ENCODE measurements around the gene PKP4.

PKP4 gene

DNA sequence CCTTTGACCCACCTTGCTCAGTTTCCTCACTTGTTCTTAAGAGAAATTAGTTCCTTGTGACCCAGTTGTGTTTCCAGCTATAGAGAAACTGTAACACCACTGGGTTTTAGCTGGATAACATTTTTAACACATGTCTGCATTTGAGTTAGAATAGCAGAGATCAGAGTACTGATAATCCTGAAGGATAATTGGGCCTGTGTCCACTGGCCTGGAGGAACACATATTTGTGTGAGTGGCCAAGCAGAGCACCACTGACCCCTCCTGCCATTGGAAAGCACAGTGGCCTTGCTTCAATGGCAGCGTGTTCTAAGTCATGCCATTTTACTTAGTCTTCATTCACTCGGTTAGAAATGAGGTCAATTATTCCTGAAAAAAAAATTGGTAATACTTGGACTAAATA, 42.6 kb downstream of the PKP4 start:
- no peak for DNase-seq (ENCODE audit: low read depth)

DNA sequence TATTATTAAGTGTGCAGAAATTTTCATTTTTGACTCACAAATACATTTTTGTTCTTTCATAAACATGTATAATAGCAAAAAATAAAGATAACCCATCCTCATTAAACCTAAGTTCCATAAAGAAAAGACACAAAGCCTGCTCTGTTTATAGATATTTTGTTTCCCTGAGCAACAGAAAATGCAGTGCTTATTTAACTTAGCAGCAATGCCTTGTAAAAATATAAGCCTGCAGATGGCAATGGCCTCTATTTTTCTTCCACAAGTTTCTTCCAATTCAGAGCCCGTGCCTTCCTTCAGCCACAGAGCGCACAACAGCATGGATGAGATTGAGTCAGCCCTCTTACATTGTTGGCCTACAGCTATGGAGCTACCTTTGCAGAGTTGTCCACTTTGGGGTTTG, 43.6 kb downstream of the PKP4 start:
- no peak for DNase-seq (ENCODE audit: low read depth)

DNA sequence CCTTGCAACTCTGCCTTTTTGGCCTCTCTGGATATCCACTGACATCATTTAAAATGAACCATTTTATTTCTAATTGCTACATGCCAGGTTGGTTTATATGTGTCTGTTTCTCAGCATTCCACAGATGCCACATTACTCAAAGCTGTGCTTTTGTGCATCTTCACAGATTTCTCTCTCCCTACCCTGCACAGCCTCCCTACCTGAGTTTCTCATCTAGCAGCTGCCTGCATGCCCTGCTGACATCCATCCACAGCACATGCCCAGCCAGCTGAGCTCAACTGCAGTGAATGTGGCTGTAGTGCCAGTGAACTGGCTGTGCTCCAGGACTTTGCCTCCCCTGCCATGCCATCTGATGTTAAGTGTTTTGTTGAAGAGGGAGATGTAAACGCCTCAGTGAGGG, 44.5 kb downstream of the PKP4 start:
- DNase-seq (ENCODE audit: low read depth), result no peak

DNA sequence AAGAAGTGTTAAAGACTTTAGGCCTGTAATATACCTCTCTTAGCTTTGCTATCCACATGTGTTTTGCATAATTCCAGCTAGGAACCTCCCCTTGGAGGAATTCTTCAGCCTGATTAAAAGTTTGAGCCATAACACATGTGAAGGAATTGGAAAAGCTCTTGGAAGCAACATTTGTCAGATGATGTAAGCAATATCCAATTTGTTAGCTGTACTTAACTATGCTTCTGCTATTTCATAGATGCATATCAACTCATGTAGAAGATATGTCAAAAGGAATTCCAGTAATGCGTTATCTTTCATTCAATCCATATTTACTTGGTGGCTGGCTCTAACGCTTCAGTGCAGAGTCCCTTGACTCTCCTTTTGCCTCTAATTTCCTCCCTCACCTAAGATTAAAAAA, 46.2 kb downstream of the PKP4 start:
- no peak for DNase-seq (ENCODE audit: low read depth)

DNA sequence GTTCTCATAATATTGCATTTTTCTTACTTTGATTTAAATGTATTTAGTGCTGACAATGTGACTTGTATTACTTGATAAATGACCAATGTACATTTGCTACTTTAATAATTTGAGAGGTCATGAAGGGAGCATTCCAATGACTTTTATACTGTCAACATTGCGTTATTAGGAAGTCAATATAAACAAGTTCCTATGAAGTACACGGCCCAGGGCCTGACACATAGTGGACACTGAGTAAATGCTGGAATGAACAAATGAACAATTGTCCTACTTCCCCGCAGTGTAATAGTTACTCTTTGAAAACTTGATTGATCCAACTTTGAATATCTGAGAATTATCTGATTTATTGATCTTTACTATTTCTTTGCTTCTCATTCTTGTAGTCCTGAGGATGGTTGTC, 47.3 kb downstream of the PKP4 start:
- DNase-seq (ENCODE audit: low read depth), result no peak

DNA sequence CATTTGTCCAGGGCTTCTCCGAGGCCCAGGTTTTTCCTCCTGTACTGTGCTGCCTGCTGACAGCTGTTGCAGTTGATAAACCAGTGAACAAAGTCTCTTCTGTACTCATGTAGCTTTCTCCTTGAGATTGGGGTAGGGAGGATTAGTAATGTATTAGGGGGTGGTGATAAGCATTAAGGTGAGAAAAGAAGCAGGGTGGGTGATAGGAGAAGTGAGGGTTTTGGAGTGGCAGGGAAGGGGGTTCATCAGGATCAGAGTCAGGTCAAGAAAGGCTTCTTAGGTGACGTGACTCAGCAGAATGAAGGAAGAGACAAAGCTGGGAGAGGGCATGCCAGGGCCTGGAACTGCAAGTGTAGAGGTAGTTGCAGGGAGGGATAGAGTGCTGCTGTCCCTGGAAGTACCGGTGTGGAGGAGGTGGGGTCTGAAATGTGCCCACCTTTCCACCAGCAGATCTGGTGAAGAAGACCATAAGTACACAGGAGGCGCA, 48.7 kb downstream of the PKP4 start:
- no peak for DNase-seq (ENCODE audit: low read depth)

DNA sequence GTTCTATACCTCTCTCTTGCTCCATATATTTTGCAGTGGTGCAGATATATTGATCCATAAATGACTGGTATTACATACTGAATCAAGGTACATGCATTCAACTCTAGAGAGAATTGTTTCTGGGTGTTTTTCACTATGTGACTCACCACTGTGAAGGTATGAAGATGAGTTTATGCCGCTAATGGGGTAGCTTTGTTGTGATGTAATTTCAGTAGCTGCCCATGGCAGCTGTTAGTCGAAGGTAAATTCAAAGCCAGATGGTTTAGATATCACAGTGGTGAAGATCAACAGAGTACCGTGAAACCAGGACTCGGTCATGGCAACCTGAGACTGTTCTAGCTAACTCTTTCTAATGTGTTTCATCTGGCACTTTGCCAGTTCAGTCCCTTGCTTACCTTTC, 50.4 kb downstream of the PKP4 start:
- DNase-seq (ENCODE audit: low read depth), result no peak

DNA sequence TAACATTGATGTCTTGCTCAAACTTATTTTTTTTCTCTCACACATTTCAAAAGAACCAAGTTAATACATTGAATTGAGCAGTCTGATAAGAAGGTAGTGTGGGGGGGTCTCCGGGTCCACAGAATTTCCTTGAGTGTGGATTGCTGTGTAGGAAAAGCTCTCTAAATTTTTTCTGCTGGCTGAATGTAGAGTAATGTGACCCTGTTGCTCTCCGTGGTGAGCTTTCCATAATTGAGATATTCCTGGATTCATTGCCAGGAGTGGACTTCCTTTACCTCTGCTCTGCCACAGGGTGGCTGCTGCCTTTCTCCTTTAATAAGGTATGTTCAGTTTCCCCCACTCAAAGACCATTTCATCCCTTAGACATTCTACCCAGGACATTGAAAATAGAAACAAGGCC, 50.9 kb downstream of the PKP4 start:
- DNase-seq (ENCODE audit: low read depth), result no peak

DNA sequence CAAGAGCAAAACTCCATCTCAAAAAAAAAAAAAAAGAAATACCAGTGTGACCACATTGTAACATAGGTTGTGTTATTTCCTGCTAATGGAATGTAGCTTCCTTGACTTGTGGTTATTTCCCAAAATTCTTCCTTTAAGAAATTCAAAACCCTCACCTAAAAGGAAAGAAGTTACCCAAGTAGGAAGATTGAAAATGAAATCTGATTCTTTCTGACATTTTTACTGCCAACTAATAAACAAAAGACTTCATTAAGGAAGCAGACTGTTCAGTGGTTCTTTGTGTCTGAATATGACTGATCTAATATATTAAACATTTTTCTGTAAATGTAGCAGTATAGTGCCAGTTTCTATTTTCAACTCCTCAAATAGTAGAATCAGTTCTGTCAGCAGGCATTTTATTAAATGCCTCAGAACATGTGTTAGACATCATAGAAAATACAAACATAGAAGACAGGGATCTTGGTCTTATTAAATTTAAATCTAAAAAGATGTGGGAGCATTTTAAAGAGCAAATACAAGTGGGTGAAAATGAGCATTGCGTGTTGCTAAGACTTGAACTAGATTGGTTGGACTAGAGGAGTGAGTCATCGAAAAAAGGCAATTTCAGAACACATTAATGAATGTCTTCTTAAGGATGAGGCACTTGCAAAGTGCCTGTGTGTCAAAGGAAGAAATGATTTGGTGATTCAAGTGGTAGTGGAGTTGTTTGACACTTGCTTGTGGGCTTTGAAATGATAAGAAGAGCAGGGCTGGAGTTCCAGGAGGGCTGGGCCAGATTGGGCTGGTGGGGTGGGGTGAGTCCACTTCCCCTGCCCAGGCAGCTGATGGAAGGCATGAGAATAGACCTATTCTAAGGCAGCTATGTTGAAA, 53.4 kb downstream of the PKP4 start:
- no peak for DNase-seq (ENCODE audit: low read depth)

DNA sequence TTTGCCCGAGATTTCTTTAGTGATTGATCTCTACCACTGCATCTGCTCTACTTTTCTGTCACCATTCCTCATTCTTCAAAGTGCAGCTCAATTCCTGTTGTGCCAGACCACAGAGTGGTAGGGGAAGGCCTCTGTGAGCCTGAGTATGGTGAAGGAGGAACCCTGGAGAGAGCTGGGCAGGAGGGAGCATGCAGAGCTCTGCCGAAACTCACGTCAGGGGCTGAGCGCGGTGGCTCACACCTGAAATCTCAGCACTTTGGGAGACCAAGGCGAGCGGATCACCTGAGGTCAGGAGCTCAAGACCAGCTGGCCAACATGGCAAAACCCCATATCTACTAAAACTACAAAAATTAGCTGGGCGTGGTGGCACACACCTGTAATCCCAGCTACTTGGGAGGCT, 54.1 kb downstream of the PKP4 start:
- DNase-seq (ENCODE audit: low read depth), result no peak

DNA sequence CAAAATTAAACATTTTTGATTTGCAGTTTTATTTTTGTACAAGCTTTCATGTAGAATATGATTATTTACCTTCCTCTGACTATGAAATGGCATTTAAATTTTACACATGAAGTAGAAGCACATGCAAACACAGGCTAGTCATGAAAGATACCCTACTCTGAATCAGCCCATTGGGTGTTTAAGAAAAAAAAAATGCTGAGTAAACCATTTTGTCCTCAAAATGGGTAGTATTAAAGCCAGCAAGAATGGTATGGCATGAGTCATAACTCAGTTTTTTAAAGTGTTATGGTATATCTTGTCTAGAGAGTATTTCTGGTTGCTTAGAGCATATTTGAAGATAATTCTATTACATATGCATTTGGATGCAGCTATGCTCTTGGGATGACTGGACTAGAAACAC, 55.0 kb downstream of the PKP4 start:
- DNase-seq (ENCODE audit: low read depth), result no peak

DNA sequence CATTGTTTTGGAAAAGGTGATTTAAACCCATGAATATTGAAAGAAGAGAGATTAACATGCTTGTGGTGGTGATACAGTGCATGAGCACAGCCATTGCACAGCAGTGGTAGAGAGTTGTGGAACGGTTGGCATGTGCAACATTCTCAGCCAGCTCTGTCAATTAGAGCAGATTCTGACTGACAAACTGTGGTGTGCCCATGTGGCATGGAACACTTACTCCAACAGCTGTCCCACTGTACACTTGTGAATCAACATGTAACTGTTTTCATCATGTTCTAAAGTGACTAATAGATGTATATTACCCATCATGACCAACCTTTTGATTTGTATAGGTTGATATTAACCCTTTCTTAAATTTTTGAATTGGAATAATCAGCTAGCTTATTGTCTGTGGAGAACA, 55.6 kb downstream of the PKP4 start:
- no peak for DNase-seq (ENCODE audit: low read depth)

DNA sequence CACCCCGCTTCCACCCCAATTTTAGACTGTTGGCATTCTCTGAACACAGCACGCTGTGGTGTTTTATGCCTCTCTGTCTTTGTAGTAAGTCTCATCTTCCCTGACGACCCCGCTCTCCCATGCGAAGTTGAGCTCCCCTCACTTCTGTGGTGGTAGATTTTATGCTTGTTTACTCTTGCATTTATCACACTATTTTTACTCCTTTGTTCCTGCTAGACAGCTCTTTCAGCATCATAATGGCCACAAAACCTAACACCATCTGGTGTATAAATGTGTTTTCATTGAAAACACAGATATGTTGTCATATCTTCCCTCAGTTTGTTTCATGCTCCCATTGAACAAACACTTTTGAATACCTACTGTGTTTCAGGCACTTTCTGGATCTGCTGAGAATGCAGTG, 57.1 kb downstream of the PKP4 start:
- no peak for DNase-seq (ENCODE audit: low read depth)

DNA sequence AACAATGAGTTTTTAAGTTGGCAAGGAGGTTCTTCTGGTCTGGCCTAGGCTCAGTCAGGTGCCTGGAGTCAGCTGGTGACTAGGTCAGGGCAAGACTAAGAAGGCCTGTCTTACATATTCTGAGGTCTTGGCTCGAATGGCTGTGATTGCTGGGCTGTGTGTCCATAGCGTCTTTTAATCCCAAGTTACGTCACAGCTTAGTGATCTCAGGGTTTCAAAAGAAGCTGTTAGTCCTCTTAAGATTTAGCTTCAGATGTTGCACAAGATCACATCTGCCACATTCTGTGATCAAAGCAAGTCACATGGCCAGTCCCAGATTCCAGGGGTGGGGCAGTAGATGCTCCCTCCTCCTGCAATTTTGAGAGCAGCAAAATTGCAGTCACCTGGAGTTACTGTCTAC, 61.3 kb downstream of the PKP4 start:
- DNase-seq (ENCODE audit: low read depth), result no peak

DNA sequence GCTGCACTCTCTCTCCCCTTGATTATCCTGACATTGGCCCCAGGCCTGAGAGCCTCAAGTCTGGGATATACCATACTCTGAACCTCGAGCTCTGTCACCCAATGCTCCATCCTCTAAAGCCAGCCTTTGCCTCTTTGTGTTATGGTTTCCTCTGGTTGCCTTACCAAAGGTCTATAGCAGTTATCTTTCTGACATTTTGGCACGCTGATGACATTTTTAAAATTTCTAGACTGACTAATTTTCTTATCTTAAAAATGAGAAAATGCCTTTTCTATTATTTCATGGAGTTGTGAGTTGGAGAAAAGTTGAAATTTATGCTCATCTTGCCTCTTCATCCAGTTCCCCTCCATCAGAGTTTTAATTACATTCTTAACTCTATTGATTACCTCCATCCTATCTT, 62.7 kb downstream of the PKP4 start:
- no peak for DNase-seq (ENCODE audit: low read depth)

DNA sequence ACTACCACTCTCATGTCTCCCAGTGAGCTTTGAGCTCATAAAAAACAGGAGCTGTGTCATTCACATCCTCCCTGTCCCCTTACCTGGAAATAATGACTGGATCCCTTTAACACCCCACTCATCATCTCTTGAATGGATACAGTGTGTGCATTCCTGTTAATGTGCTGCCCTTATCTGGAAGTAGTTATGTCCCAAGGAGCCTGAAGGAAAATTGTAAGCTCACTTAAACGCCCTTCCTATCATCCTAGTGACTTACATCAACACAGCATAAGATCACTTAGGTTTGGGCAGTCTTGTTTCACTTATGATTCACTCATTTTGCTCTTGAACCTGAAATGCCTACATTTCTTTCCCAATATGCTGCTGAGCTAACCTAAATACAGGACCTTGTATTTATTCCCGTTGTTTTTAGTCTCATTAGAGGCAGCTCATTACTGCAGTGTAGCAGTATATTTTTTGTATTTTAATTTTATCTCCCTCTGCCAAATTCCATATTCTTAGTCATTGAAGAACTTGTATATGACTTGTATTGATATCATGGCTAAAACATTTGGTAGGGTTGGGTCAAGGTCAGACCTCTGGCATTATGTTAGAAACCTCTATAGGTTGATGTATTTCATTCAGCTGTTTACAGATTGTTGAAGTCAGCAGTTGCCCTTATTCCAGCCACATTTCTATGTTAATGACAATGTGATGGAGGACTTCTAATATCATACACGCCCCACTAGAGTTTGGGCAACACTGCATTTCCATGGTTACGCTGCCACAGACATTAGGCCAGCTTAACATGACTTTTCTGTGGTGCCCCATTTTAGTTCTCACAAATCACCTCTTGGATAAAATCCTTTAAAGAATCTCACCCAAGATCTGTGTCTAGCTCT, 72.9 kb downstream of the PKP4 start:
- no peak for DNase-seq (ENCODE audit: low read depth)

DNA sequence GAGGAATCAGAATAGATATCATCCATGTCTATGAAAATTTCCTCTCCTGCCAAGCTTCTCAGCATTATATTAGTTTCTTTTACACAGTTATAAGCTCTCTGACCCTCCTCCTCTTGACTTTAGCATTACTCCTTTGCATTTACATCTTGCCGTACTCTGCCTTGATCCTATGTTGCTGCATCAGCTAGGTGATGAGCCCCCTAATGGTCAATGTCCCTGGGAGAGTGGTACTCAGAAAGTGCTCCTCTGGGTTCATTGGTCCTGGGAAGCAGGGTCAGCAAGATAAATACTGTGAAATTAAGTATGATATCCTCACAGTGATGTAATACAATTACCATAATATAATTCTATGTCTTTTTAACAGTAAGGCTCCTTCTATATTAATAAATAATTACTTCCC, 74.1 kb downstream of the PKP4 start:
- no peak for DNase-seq (ENCODE audit: low read depth)

DNA sequence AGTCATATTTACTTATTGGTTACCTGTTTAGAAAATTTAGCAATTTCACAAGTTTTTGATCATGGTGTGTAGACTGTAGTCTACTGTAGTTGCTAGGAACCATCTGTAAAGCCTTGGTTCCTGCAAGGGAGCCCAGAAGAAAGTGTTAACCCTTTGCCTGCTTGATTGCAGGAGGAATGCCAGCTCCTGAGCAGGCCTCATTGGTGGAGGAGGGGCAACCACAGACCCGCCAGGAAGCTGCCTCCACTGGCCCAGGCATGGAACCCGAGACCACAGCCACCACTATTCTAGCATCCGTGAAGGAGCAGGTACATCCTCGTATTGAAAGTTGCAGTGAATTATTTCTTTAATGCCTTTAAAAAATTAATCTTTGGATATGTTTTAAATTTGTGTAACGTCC, 76.3 kb downstream of the PKP4 start:
- no peak for DNase-seq (ENCODE audit: low read depth)

DNA sequence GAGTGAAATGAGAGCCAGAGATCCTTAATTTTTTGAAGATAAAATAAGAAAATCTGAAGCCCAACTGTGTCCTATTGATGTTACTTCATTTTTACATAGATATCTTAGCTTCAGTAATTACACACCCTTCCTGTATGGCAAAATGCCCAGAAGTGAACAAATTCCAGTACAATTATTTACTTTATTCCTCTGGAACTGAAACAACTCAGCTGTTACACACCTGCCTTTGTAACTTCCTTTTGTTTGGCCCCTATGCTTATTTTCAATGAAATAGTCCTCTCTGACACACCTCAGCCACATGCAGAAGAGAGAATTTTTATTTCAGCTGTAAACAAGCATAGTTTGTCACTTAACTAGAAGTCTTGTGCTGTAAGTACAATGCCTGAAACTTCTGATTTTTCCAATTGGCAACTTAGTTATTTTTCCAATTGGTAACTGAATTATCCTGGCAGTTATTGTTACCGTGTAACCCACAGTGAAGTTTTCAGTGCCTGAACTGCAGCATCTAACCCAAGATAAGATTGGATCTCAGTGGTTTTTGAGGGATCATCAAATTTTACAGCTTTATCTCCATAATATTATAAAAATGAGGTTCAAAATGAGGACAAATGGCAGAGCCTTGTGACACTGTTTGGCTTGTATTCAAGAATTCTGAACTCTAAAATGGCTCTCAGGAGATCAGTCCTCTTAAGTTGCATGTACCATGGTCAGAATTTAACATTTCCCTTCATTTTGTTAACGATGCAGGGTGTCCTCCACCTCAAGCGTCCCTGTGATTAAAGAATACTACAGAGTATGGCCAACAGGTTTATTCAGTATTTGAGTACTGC, 82.6 kb downstream of the PKP4 start:
- no peak for DNase-seq (ENCODE audit: low read depth)

DNA sequence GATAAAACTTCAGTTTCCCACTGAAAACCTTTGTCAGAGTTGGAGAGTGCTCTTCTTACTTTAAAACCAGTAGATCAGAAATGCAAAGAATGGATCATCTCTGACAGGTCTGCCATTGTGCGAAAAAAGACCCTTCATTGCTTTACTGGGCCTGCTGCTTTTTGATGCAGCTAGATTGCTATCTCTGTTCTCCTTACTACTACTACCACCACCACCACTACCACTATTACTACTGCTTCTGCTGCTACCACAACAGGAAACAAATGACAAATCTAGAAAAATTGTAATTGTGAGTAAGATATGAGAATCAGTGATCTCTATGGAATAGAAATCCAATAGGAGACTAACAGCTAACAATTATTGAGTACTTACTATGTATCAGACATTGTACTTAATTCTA, 85.8 kb downstream of the PKP4 start:
- DNase-seq (ENCODE audit: low read depth), result no peak

DNA sequence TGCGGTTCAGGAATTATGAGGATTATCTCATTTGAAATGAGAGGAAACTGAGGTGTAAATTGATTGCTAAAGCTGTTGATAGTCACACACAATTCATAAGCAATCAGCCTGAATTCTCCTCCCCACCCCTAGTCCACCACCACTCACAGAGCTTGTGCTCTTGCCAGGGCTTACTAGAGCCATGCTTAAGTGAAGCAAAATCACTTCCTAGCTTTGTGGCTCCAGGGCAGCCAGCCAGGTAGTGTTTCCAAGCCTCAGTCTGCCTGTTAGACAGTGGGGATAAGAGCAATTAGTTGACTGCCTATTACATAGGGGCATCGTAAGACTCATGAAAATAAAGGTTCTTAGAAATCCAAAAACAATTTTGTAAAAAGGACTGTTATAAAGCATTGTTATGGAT, 87.2 kb downstream of the PKP4 start:
- no peak for DNase-seq (ENCODE audit: low read depth)

DNA sequence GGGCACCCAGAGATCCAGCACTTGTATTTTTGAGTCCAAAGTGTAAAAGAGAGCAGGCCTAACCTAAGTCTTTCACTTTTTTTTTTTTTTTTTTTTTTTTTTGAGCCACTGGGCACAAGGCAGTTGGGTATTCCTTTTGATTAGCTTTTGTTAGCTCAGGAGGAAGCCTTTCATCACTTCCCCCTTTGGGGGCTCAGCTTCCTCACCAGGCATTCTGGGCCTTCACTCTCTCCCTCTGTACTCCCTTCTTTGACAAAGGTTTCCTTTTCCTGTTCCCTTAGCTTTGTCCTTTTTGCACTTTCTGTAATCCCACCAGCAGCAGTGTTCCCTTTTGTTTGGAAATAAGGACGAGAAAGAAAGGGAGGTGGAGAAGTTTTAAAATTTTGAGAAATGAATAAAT, 88.2 kb downstream of the PKP4 start:
- no peak for DNase-seq (ENCODE audit: low read depth)
